ENCODE results near the gene EMILIN1.

DNA sequence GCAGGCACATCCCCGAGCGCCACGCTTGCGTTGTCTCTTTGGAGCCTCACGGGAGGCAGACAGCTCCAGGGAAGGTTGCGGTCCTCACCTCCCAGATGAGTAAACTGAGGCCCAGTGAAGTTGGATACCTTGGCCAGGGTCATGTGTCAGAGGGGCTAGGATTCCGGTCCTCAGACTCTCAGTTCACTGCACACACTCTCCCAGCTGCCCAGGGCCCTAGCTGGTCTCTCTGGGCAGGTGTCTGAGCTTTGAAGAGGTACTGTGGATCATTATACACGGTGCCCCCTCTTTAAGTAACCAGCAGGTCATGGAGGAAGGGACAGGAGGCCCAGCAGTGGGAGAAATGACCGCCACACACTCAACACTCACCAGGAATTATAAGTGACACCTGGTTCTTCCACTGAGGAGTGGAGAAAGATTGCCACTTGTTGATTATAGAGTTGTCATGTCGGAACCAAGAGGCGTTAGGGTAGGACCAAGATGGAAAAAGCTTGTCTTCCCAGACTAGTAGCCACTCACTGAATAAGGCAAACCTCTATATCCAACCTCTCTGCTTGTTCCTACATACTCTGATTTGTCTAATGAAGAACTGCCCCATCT, 45.1 kb upstream of the EMILIN1 start:
- TF ChIP-seq TAF1 (IDR thresholded peaks at IDR 0.05; ENCODE audit: low read depth, low read length), result no peak
- no peak for TF ChIP-seq SIRT6 (IDR thresholded peaks at IDR 0.05; ENCODE audit: low read length)
- TF ChIP-seq EZH2 (IDR thresholded peaks at IDR 0.05; ENCODE audit: low read depth, low read length, severe bottlenecking), result no peak
- no peak for TF ChIP-seq FOSL1 (IDR thresholded peaks at IDR 0.05; ENCODE audit: insufficient read depth, low read depth, low read length)
- TF ChIP-seq TCF12 (IDR thresholded peaks at IDR 0.05; ENCODE audit: low read depth, low read length), result no peak
- TF ChIP-seq, protein P1, sequence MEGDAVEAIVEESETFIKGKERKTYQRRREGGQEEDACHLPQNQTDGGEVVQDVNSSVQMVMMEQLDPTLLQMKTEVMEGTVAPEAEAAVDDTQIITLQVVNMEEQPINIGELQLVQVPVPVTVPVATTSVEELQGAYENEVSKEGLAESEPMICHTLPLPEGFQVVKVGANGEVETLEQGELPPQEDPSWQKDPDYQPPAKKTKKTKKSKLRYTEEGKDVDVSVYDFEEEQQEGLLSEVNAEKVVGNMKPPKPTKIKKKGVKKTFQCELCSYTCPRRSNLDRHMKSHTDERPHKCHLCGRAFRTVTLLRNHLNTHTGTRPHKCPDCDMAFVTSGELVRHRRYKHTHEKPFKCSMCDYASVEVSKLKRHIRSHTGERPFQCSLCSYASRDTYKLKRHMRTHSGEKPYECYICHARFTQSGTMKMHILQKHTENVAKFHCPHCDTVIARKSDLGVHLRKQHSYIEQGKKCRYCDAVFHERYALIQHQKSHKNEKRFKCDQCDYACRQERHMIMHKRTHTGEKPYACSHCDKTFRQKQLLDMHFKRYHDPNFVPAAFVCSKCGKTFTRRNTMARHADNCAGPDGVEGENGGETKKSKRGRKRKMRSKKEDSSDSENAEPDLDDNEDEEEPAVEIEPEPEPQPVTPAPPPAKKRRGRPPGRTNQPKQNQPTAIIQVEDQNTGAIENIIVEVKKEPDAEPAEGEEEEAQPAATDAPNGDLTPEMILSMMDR (IDR thresholded peaks at IDR 0.05; ENCODE audit: control extremely low read depth in 1 of 3, insufficient read depth in 1 of 3, low read depth in 1 of 3, low read length in 3 of 3), result no peak

Measured in H1 (cell line).